GM12874 (cell line): ENCODE data around the gene KAZN.

ENCODE experiments used
- TF ChIP-seq, protein P1 (sequence below): IDR thresholded peaks from 2 replicates; pipeline ENCODE4 v1.5.1; 2011; ENCODE audit warnings: low read depth, mild to moderate bottlenecking, control low read depth, low read length, moderate library complexity; ENCODE audit not compliant: insufficient read depth

Gene KAZN

GRCh38 chr1:14993414-14993813 lies 394.9 kb downstream of the KAZN start:
- TF ChIP-seq, protein P1, sequence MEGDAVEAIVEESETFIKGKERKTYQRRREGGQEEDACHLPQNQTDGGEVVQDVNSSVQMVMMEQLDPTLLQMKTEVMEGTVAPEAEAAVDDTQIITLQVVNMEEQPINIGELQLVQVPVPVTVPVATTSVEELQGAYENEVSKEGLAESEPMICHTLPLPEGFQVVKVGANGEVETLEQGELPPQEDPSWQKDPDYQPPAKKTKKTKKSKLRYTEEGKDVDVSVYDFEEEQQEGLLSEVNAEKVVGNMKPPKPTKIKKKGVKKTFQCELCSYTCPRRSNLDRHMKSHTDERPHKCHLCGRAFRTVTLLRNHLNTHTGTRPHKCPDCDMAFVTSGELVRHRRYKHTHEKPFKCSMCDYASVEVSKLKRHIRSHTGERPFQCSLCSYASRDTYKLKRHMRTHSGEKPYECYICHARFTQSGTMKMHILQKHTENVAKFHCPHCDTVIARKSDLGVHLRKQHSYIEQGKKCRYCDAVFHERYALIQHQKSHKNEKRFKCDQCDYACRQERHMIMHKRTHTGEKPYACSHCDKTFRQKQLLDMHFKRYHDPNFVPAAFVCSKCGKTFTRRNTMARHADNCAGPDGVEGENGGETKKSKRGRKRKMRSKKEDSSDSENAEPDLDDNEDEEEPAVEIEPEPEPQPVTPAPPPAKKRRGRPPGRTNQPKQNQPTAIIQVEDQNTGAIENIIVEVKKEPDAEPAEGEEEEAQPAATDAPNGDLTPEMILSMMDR: no peak

GRCh38 chr1:14994148-14994547 lies 395.7 kb downstream of the KAZN start:
- TF ChIP-seq, protein P1: no peak

GRCh38 chr1:14994841-14995437 lies 396.5 kb downstream of the KAZN start:
- TF ChIP-seq, protein P1: no peak

GRCh38 chr1:14996133-14997050 lies 397.9 kb downstream of the KAZN start:
- TF ChIP-seq, protein P1: no peak

DNA sequence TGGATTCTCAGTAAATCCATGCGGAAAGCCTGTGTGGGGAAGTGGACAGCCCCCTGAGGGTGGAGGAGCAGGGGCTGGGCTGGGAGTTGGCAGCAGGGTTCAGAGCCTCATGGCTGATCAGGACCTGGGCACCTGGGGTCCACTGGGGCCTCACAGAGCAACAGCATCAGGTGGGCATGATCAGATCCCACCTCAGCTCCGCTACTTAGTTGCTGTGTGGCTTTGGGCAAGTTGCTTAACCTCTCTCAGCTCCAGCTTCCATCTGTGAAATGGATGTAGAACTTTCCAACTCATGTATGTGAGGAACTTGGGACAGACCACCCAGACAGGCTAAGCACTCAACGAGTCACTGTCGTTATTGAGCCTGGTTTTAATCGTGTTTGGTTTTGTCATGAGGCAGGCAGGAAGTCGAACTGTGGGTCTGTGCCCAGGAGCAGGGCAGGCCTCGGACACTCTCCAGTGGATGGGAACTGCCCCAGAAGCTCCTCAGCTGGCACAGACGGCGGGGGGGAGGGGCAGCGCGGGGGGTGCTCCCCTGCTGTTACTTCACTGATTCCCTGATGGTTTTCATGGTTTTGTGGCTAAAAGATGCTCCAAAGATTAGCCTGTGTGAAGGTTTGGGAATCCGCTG lies 399.3 kb downstream of the KAZN start:
- TF ChIP-seq, protein P1: no peak

GRCh38 chr1:14999441-14999840 lies 401.0 kb downstream of the KAZN start:
- TF ChIP-seq, protein P1: no peak

DNA sequence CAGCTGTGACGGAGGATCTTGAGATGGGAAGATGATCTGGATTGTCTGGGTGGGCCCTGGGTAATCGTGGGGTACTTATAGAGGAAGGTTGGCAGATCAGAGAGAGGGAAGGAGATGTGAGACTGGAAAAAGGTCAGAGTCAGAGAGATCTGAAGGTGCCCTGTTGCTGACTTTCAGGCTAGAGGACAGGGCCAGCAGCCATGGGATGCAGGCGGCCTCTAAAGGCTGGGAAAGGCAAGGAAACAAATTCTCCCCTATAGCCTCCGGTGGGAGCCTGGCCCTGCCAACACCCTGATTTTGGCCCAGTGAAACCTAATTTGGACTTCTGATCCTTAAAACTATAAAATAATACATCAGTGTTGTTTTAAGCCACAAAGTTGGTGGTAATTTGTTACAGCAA lies 401.5 kb downstream of the KAZN start:
- TF ChIP-seq, protein P1: no peak
